OCI-LY7 (cell line): ENCODE data around the gene SLC32A1.

Experiments
- EZH2phosphoT487 ChIP-seq: fragments of 200-600 bp; sonication (generic); IDR thresholded peaks from 2 replicates; pipeline ENCODE4 v1.6.1; 2018; ENCODE audit warnings: low read depth, borderline replicate concordance, mild to moderate bottlenecking, mixed run types, antibody characterized with exemption, low read length, moderate library complexity, mixed read lengths
- TF ChIP-seq, protein P1 (sequence below): fragments of 200-600 bp; sonication (generic); conservative IDR thresholded peaks from 2 replicates; pipeline ENCODE4 v1.5.1; 2014; ENCODE audit warnings: mild to moderate bottlenecking, antibody characterized with exemption, low read length, moderate library complexity, mixed read lengths

DNA sequence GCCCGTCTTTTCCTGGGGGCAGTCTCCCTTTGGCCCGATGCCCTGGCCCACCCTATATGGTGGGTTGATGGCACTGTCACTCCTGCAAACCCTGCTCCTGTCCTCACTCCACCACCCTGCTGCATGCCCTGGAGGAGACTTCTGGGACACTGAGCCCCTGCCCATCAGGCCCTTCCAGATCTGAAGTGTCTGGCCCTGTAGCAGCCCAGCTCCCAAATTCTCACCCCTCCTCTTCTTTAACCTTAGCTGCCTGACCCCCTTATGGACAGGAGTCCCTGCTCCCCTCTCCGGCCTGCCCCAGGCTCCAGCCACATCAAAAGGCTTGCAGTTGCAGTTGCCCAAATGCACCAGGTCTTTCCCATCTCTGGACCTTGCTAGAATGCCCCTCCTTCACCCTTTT, 20.8 kb upstream of the SLC32A1 start:
- TF ChIP-seq, protein P1, sequence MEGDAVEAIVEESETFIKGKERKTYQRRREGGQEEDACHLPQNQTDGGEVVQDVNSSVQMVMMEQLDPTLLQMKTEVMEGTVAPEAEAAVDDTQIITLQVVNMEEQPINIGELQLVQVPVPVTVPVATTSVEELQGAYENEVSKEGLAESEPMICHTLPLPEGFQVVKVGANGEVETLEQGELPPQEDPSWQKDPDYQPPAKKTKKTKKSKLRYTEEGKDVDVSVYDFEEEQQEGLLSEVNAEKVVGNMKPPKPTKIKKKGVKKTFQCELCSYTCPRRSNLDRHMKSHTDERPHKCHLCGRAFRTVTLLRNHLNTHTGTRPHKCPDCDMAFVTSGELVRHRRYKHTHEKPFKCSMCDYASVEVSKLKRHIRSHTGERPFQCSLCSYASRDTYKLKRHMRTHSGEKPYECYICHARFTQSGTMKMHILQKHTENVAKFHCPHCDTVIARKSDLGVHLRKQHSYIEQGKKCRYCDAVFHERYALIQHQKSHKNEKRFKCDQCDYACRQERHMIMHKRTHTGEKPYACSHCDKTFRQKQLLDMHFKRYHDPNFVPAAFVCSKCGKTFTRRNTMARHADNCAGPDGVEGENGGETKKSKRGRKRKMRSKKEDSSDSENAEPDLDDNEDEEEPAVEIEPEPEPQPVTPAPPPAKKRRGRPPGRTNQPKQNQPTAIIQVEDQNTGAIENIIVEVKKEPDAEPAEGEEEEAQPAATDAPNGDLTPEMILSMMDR = no peak
- no peak for TF ChIP-seq EZH2phosphoT487
